Lung microvascular endothelial cell (primary cell): ENCODE data around the gene BUD31. TPM values are rescaled to one million over a fixed set of nuclear protein-coding genes. Genes with fewer than 3 reads are reported as not detected.

ENCODE experiments used
- DNase-seq, 2 donors: peaks; one replicate each; pipeline versions ENCODE4 v3.0.0 to v3.0.0-alpha.2; 2010; ENCODE audit warnings: low read depth in 2 of 2
- total RNA-seq: library from RNA; depleted of rRNA; stranded (reverse); fragments of >200 nt; gene quantifications from 2 replicates; pipeline ENCODE4 v1.2.1, GENCODE V29; 2014

The BUD31 gene
- total RNA-seq, 1 donor from 2014 or later, result 75.0 TPM

GRCh38 chr7:99461221-99461620, 52.5 kb downstream of the BUD31 start:
- DNase-seq, result no peak

- no peak for DNase-seq
These were observed 56.6 kb downstream of the BUD31 start for GRCh38 chr7:99465421-99465768.

- DNase-seq, result no peak
These were observed 59.7 kb downstream of the BUD31 start for GRCh38 chr7:99468336-99468918.

Other genes with a start within 250 kb of the BUD31 start
- gene KPNA7, start 200.9 kb upstream of the BUD31 start, total RNA-seq, result not detected in 2 replicates
- gene MYH16, start 136.1 kb upstream of the BUD31 start, total RNA-seq, result 0.22 TPM in 1 of 2 replicates, not detected in the other
- gene ARPC1A, start 83.1 kb upstream of the BUD31 start, total RNA-seq, result 153 and 182 TPM in 2 replicates
- gene ARPC1B, start 34.2 kb upstream of the BUD31 start, total RNA-seq, result 275 and 340 TPM in 2 replicates
- 15.7 and 17.9 TPM in 2 replicates for gene PDAP1, start 372 bp upstream of the BUD31 start, total RNA-seq
- 3.1 and 4.2 TPM in 2 replicates for gene PTCD1, start 29.8 kb downstream of the BUD31 start, total RNA-seq
- gene CPSF4, start 30.0 kb downstream of the BUD31 start, total RNA-seq, result 16.3 and 17.4 TPM in 2 replicates
- 359 and 414 TPM in 2 replicates for gene ATP5MF, start 57.2 kb downstream of the BUD31 start, total RNA-seq
- gene ZNF789, start 63.9 kb downstream of the BUD31 start, total RNA-seq, result 2.4 and 3.6 TPM in 2 replicates
- 17.2 and 25.8 TPM in 2 replicates for gene ZNF394, start 91.3 kb downstream of the BUD31 start, total RNA-seq
- 6.1 and 7.5 TPM in 2 replicates for gene ZKSCAN5, start 95.7 kb downstream of the BUD31 start, total RNA-seq
- gene FAM200A, start 143.1 kb downstream of the BUD31 start, total RNA-seq, result 3.3 and 3.8 TPM in 2 replicates
- gene ZNF655, start 149.7 kb downstream of the BUD31 start, total RNA-seq, result 4.6 and 9.5 TPM in 2 replicates
- gene TMEM225B, start 189.3 kb downstream of the BUD31 start, total RNA-seq, result 0.22 TPM in 1 of 2 replicates, not detected in the other
- gene ZSCAN25, start 208.0 kb downstream of the BUD31 start, total RNA-seq, result 7.4 and 12.1 TPM in 2 replicates